ENCODE results near the gene DLGAP1. TPM values are rescaled to one million over a fixed set of nuclear protein-coding genes. Genes with fewer than 3 reads are reported as not detected.

Gene DLGAP1
- total RNA-seq, 1 experiment from 2014 or later = 23.2 TPM

DNA sequence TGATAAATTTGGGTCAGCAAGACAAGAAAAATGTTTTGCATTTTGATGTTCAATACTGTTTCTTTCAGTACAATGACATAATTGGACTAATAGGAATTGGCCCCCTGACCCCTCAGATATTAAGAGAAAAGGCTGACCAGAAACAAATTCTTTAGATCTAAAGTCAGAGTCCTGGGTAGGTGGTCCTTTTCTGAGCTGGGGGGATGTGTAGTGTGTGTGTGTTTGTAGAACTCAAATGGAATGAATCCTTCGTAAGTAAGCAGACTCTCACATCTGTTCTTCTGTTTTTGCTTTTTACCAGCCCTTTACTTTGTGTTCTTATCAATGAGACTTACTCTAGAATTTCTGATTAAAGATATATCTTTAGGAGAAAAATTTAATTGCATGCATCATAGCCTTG, 677.4 kb downstream of the DLGAP1 start:
- Histone ChIP-seq H3K79me1 (ENCODE audit: insufficient read depth, low read depth, low read length, poor library complexity, severe bottlenecking) (no peaks in the 10 kb centered on the region), H4K8ac (replicated peaks; ENCODE audit: insufficient read length, low read depth, low read length) (no peak overlapping the region), H2BK20ac (ENCODE audit: low read depth, low read length, poor library complexity, severe bottlenecking) (no peak overlapping the region), H3K4ac (ENCODE audit: low read depth, low read length) (no peak overlapping the region), H4K5ac (ENCODE audit: insufficient read length, low read depth, low read length) (no peak overlapping the region), H3K79me2 (ENCODE audit: insufficient read depth, low read length) (no peaks in the 10 kb centered on the region), H2AFZ (ENCODE audit: low read length) (no peak overlapping the region), H3K27me3 (ENCODE audit: insufficient read depth, low read length) (no peaks in the 10 kb centered on the region), H3K23ac (ENCODE audit: insufficient read length, low read depth, low read length) (no peak overlapping the region), H3K9ac (ENCODE audit: extremely low read depth, insufficient read length, low read length) (no peak overlapping the region), H3K18ac (ENCODE audit: insufficient read length, low read depth, low read length) (no peak overlapping the region), H3K4me1 (ENCODE audit: insufficient read depth, low read length) (peaks cover 2% of the 10 kb centered on the region; the same call in 1 of the 2 replicates), H2AK5ac (ENCODE audit: insufficient read length, low read length) (no peak overlapping the region), H3K9me3 (ENCODE audit: control insufficient read depth, low read depth, low read length) (no peaks in the 10 kb centered on the region), H2BK12ac (ENCODE audit: insufficient read length, low read depth, low read length) (no peak overlapping the region), H2BK5ac (ENCODE audit: insufficient read length, low read length) (no peak overlapping the region), H3K27ac (ENCODE audit: insufficient read length, low read depth, low read length) (no peak overlapping the region), H3T11ph (ENCODE audit: low read length) (no peak overlapping the region), H2BK120ac (ENCODE audit: low read depth, low read length, poor library complexity, severe bottlenecking) (no peak overlapping the region), H4K20me1 (ENCODE audit: control insufficient read depth, insufficient read depth, insufficient read length) (no peaks in the 10 kb centered on the region), H3K14ac (ENCODE audit: insufficient read depth, low read length) (no peak overlapping the region), H3K4me2 (ENCODE audit: insufficient read depth, insufficient read length, low read length) (no peak overlapping the region), H2BK15ac (ENCODE audit: low read depth, low read length) (no peak overlapping the region), H4K91ac (ENCODE audit: insufficient read length, low read depth, low read length) (no peak overlapping the region), H3K56ac (ENCODE audit: insufficient read length, low read depth, low read length) (no peak overlapping the region), H3K23me2 (ENCODE audit: insufficient read length, low read depth, low read length, poor library complexity, severe bottlenecking) (no peaks in the 10 kb centered on the region)
- Mint-ChIP-seq H3K27ac (no peak overlapping the region), H3K4me3 (no peak overlapping the region), H3K27me3 (ENCODE audit: low read depth) (no peaks in the 10 kb centered on the region), H3K36me3 (ENCODE audit: insufficient read depth in 1 of 3, low read depth in 3 of 3) (no peaks in the 10 kb centered on the region), H3K9me3 (no peaks in the 10 kb centered on the region), H3K4me1 (peaks cover 21 to 31% of the 10 kb centered on the region in 2 experiments)
- DNase-seq = no peak
- TF ChIP-seq CTCF (conservative IDR thresholded peaks at IDR 0.05) = no peak
- no CpG with 5 or more reads among the region's 1 CpG for WGBS (ENCODE audit: extremely low coverage, insufficient read length, low lambda C conversion rate)
